Measurements from ENCODE around the gene SPOP.

SPOP gene

GRCh38 chr17:49613182-49613800, 64.6 kb downstream of the SPOP start:
- DNase-seq (ENCODE audit: low read depth), result no peak

DNA sequence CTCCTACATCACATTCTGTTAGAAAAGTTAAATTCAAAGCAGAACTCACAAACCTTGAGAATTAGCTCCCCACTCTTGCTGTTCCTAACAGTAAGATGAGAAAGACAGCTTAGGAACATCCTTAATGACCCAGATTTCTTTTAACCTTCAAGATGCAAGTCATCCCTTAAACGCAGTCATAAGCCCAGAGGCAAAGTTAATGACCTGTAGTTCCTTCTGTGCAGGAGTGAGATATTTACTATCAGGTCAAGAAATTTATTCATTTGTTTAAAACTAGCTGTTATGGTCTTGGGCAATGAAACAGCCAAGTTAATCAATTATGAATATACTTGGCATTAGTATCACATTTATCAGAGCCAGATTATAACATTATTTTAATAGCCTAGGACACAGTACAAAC, 65.2 kb downstream of the SPOP start:
- DNase-seq (ENCODE audit: low read depth), result no peak

DNA sequence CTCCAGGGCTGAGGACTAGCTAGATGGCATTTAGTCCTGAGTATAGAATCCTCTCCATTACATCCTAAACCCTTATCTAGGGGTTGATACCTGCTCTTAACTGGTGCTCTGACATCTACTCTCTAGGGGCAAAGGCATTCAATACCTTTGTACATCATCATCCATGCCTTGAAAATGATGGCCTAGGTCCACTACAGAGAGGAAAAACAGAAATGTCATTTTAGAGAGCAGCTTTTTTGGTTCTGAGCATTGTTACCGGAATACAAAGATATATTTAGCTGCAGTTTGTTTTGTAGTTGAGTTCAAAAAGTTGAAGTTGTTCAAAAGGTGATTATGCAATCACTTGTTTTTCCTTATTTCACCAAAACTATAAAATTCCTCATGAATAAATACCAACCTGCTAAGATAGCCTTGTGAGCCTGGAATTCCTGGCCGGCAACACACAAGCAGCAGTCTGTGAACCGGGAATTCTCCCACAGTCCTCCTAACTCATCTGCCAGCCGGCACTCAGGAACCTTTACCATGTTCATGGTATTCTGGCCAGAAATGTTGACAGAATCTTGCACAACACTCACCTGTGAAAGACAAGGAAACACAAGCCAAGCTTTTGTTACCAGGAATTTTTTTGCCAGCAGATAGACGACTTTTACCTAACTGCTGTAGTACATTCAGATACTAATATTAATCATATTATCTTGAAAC, 66.9 kb downstream of the SPOP start:
- DNase-seq (ENCODE audit: low read depth), result no peak

DNA sequence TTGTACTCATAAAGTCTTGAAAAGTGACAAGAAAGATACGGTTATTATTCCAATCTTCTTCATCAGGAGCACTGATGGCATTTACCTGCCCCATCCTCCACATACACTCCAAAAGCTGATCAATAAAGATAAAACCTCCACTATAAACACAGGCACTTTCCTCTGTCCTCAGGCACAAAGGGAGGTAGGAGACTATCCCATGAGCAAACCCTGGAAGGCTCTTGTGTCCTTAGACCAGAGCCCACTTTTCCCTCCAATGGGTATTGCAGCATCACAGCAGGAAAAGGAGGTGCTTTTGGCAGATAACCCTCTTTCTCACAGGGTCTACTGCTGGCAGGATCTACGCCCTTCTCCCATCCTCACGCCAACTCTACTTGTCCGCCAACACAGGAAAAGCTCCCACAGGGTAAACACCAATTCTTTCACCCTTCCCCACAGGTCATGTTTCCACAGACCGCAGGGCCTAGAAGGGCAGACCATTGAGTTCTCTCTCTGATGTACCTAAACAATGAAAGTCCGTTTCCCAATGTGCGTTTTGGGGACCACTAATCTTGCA, 73.5 kb downstream of the SPOP start:
- no peak for DNase-seq (ENCODE audit: low read depth)

GRCh38 chr17:49603720-49604119, 74.2 kb downstream of the SPOP start:
- DNase-seq (ENCODE audit: low read depth), result no peak

DNA sequence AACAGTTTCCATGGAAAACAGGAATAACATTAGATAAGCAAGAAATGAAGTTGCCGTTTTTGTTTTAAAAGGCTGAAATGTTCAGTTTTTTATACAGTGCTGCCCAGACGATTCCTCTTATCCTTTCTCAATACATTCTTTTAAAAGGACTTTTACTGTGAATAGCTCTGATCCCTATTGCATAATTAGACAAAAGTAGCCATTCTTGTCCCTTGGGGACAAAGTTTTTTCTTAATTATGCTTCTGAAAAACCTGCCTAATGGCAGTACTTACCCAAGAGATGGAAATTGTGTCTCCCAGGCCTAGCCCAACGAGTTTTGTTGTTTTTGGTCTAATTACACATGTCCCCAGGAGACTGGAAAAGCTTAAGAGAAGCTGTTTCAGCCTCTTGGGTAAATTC, 74.7 kb downstream of the SPOP start:
- DNase-seq (ENCODE audit: low read depth), result peak; percentile 81

GRCh38 chr17:49602783-49603182, 75.1 kb downstream of the SPOP start:
- DNase-seq (ENCODE audit: low read depth), result no peak

- DNase-seq (ENCODE audit: low read depth), result no peak
Observed at GRCh38 chr17:49600949-49601348, 76.9 kb downstream of the SPOP start.

GRCh38 chr17:49598918-49599317, 79.0 kb downstream of the SPOP start:
- DNase-seq (ENCODE audit: low read depth), result no peak

- no peak for DNase-seq (ENCODE audit: low read depth)
Observed at GRCh38 chr17:49597928-49598655, 79.8 kb downstream of the SPOP start.

DNA sequence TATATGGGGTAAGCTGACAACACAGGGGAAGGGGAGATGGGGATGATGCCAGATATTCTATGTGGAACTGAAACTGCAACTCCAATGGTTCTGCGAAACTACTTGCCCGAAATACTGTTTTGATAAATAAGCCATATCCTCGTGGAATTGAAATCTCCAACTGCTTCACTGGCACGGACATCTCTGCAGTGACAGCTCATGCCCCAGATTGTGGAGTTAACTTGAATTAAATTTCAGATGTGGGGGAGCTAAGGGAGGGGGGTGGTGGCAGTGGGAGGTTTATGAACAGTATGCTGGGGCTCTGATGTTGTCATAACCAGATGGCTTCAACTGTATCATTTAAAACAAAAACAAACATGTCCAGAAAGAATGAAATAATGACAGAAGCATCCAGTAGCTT, 80.5 kb downstream of the SPOP start:
- no peak for DNase-seq (ENCODE audit: low read depth)

DNA sequence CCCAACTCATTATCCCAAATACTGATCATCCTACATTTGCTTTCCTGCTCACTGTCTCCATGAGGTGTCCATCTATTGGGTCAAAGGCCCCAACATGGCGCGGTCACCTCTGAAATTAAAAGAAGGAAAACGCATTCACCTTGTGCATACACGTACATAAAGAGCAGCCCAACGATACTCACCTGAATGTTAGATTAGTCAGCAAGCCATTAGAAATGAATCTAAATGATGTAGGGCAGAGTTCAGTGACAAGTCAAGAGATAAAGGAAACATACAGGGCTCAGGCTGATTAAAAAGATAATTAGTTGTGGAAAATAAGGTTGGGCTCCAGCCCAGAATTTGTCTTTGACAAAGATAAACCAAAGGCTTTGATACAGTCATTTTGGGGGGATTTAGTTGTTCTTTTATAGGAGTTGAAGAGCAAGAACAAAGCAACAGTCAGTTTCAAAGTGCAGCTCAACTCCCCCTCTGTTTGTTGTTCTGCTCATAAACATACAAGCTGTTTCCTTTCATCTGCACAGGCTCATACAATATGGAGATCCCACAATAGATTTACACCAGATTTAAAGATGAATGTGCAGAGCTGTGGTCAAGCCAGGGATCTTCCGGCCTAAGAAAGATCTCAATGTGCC, 81.2 kb downstream of the SPOP start:
- DNase-seq (ENCODE audit: low read depth), result no peak

DNA sequence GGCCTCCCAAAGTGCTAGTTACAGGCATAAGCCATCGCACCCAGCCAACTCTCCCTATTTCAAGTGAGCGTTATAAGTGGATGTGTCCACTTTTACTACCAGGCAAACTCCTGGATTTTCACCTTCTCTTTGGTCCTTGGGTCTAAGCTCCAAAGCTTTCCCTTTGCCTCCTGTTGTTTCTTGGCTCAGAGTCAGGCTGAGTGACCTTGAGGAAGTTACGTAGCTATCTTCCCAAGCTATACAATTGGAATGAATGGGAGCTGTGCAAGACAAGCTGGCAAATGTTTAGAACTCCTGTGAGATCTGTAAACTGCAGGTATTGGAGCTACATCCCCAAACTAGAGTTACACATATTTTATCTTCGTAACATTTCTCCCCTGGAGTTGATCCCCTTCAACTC, 81.9 kb downstream of the SPOP start:
- no peak for DNase-seq (ENCODE audit: low read depth)

GRCh38 chr17:49595328-49595727, 82.6 kb downstream of the SPOP start:
- no peak for DNase-seq (ENCODE audit: low read depth)

DNA sequence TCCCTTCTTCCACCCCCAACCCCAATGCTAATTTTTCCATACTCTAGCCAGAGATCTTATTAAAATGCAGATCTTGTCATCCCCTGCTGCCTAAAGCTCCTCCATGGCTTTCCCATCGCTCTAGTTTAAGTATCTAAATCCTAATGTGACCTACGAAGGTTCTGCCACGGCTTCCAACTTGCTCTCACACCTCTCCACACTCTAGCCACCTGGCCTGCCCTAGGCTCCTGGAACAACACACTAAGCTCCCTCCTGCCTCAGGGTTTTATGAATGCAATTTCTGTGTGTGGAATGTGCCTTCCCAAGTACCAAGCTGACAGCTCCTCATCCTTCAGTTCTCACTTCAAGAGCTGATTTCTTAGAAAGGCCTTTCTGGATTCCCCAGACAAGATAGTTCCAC, 85.6 kb downstream of the SPOP start:
- DNase-seq (ENCODE audit: low read depth), result no peak

DNA sequence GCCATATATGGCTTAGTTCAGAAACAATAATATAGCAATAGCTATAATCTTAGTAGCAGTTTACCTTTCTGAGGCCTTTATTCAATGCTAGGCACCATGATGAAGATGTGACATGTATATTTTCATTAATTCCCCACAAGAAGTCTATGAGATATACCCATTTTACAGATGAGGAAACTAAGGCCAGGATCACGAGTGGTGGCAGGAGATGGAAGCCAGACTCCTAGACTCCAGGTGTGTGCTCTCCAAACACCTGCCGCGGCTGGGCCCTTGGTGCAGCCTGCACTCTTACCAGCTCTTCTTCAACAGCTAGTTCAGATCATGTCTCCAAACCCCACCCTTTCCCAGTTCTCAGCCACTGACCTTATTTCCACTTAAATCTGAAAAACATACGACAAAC, 87.0 kb downstream of the SPOP start:
- no peak for DNase-seq (ENCODE audit: low read depth)

- DNase-seq (ENCODE audit: low read depth), result no peak
Observed at GRCh38 chr17:49589577-49589927, 88.3 kb downstream of the SPOP start.

DNA sequence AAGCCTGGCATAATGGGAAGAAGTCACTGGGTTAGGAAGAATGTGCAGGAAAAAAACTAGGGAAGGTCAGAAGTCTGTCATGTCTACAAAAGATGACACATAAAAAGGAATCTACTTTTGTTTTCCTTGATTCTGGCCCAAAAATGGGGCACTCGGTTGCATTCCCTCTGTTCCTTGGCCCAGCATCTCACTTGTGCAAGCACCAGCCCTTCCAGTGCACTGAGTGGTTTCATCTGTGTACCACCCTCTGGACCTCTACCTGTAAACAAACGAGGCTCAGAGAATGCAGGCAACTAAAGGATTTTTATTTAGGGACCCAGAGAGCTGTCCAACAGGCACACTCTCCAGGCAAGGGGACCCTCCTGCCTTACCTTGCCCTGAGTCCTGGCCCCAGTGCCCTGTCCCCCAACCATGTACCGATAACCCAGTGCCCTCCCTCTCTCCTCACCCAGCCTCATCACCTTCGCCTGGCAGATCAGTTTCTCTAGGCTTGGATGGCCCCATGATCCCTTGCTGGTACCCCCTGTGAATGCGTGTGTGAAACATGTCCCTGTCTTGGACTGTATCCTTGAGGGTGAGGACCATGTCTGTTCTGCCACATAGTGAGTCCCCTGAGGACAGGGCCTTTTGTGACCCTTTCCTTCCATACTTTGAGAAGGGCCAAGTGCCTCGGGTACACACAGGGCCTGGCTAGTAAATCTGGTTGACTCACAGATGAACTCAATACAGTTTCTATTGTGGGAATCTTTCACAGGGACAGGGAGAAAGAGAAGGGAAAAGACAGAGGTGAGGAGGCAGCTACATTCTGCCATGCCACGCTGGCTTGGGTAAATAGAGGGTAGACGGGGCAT, 88.9 kb downstream of the SPOP start:
- peak; percentile 82 for DNase-seq (ENCODE audit: low read depth)

GRCh38 chr17:49588312-49588711, 89.6 kb downstream of the SPOP start:
- DNase-seq (ENCODE audit: low read depth), result no peak

- DNase-seq (ENCODE audit: low read depth), result no peak
Observed at GRCh38 chr17:49587366-49588073, 90.4 kb downstream of the SPOP start.

DNA sequence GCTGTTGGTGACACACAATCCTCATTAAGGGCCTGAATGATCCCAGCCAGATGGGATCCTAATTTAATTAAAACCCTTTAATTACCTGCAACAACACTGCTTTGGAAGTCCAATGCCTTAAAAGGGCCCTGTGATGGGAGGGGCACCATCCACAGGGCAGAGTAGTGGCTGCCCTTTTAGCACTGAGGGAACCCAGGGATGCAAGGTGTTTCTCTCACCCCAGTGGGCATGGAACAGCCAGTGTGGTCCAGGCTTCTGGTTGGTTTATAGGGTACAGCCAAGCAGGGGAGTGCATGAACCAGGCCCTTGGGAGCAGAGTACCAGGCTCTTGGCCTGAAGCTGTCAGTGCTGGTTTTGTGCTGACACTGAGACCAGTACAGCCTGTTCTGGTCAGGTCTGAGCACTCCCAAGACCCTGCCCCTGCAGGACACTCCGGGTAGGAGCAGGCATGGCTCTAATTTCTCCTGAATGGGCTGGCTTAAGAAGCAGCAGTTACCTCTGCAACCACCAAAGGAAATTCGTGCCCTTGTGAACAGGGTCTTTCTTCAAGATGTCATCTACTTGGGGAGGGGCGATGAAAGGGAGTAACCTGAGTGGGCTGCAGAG, 92.4 kb downstream of the SPOP start:
- no peak for DNase-seq (ENCODE audit: low read depth)

Measured in fibroblast of gingiva (primary cell).